H1 (cell line): Measurements from ENCODE around the gene SAE1.

Experiments used
- ATF2 ChIP-seq: IDR thresholded peaks from 2 replicates; pipeline ENCODE4 v1.6.1; 2012; ENCODE audit warnings: low read length, inconsistent platforms
- CHD1 ChIP-seq: IDR thresholded peaks from 2 replicates; pipeline ENCODE4 v1.6.1; 2012; ENCODE audit warnings: low read depth, low read length, improper control_type of control experiment
- CTCF ChIP-seq, 3 experiments: IDR thresholded peaks; 1 replicate in 2 of 3; 2 replicates in 1 of 3; pipeline versions ENCODE4 v1.5.1 to v1.6.1; 2011; ENCODE audit warnings: low read length in 3 of 3, mild to moderate bottlenecking in 3 of 3, inconsistent platforms in 2 of 3, low read depth in 1 of 3, moderate library complexity in 1 of 3; ENCODE audit not compliant: insufficient read depth in 1 of 3; ENCODE audit errors: control extremely low read depth in 1 of 3
- EGR1 ChIP-seq: IDR thresholded peaks from 2 replicates; pipeline ENCODE4 v1.6.1; 2011; ENCODE audit warnings: low read depth, low read length, borderline replicate concordance
- EP300 ChIP-seq, 2 experiments: IDR thresholded peaks; 1 replicate in 1 of 2; 2 replicates in 1 of 2; pipeline ENCODE4 v1.6.1; 2011 to 2012; ENCODE audit warnings: low read depth in 2 of 2, low read length in 2 of 2, mild to moderate bottlenecking in 2 of 2, borderline replicate concordance in 1 of 2, inconsistent platforms in 1 of 2, moderate library complexity in 1 of 2
- EZH2 ChIP-seq: fragments of 200-600 bp; sonication (generic); IDR thresholded peaks from 2 replicates; pipeline ENCODE4 v1.7.1; 2012; ENCODE audit warnings: low read depth, mild to moderate bottlenecking, moderate library complexity, low read length, inconsistent platforms; ENCODE audit not compliant: severe bottlenecking
- HDAC2 ChIP-seq, 2 experiments: fragments of 300-600 bp in 1 of 2; sonication (generic) in 1 of 2; IDR thresholded peaks; 2 replicates each; pipeline ENCODE4 v1.6.1; 2011 to 2012; ENCODE audit warnings: low read depth in 2 of 2, low read length in 2 of 2, mild to moderate bottlenecking in 2 of 2, moderate library complexity in 2 of 2, borderline replicate concordance in 1 of 2, inconsistent platforms in 1 of 2
- KDM5A ChIP-seq: fragments of 200-600 bp; IDR thresholded peaks from 2 replicates; pipeline ENCODE4 v1.7.1; 2012; ENCODE audit warnings: mild to moderate bottlenecking, low read length, inconsistent platforms, mixed read lengths
- POLR2AphosphoS5 ChIP-seq: IDR thresholded peaks from 2 replicates; pipeline ENCODE4 v1.6.1; 2011; ENCODE audit warnings: low read depth, low read length
- SIN3A ChIP-seq, 2 experiments: IDR thresholded peaks in 1 of 2; conservative IDR thresholded peaks in 1 of 2; 2 replicates each; pipeline ENCODE4 v1.6.1; 2011 to 2012; ENCODE audit warnings: low read length in 2 of 2, improper control_type of control experiment in 1 of 2, low read depth in 1 of 2, mild to moderate bottlenecking in 1 of 2
- USF2 ChIP-seq: IDR thresholded peaks from 2 replicates; pipeline ENCODE4 v1.6.1; 2011; ENCODE audit warnings: low read length, improper control_type of control experiment
- YY1 ChIP-seq: IDR thresholded peaks from 2 replicates; pipeline ENCODE4 v1.6.1; 2011; ENCODE audit warnings: low read depth, mild to moderate bottlenecking, low read length

GRCh38 chr19:47110521-47111005, 20.1 kb upstream of the SAE1 start:
- TF ChIP-seq SIN3A (conservative IDR thresholded peaks at IDR 0.05 in 1 of 2, IDR thresholded peaks at IDR 0.05 in 1 of 2; ENCODE audit: low read depth in 1 of 2, low read length in 2 of 2): no peak
- TF ChIP-seq USF2: no peak
- no peak for TF ChIP-seq CTCF (IDR thresholded peaks at IDR 0.05; ENCODE audit: control extremely low read depth in 1 of 3, insufficient read depth in 1 of 3, low read depth in 1 of 3, low read length in 3 of 3)
- TF ChIP-seq EZH2: no peak
- no peak for TF ChIP-seq HDAC2 (IDR thresholded peaks at IDR 0.05; ENCODE audit: borderline replicate concordance in 1 of 2, low read depth in 2 of 2, low read length in 2 of 2)
- TF ChIP-seq KDM5A: no peak
- TF ChIP-seq ATF2: no peak
- TF ChIP-seq POLR2AphosphoS5: no peak
- no peak for TF ChIP-seq EP300 (IDR thresholded peaks at IDR 0.05; ENCODE audit: borderline replicate concordance in 1 of 2, low read depth in 2 of 2, low read length in 2 of 2)
- TF ChIP-seq YY1: no peak
- TF ChIP-seq CHD1: no peak
- TF ChIP-seq EGR1: no peak
